ENCODE measurements around the gene GBA3. TPM values are rescaled to one million over a fixed set of nuclear protein-coding genes. Genes with fewer than 3 reads are reported as not detected.

The GBA3 gene
- total and polyA plus RNA-seq, 12 donors = not detected

DNA sequence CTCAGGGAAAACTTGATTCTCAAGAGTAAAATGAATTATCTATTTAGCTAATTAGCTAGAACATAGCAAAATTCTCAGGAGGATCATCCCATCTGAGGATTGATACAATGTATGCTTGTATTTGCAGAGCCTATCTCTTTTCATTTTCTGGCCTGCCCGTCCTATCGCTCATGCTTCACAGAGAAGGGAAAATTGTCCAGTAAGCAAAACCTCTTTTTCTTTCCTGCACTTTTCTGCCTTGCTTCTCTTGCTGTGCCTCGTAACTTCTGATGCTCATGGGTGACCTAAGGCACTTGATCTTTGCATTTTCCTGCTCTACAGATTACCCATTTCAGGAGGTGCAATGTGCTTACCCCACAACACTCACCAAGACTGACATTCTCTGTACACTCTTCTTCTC, 88.1 kb downstream of the GBA3 start:
- Histone ChIP-seq H3K4me3 (no peak overlapping the region), H3K4me1 (no peaks in the 10 kb centered on the region), H3K36me3 (no peaks in the 10 kb centered on the region), H3K9me3 (peaks cover 0 to 6% (median 0%) of the 10 kb centered on the region in 11 donors), H3K27me3 (no peaks in the 10 kb centered on the region), H3K27ac (no peak overlapping the region)
- no peak for ATAC-seq
- intact Hi-C loops (cut with DNase I) = no loop called here
- 68% methylated on average over 3 of the region's 3 CpGs for WGBS, 2 donors
- no peak for DNase-seq
- TF ChIP-seq, protein P1, sequence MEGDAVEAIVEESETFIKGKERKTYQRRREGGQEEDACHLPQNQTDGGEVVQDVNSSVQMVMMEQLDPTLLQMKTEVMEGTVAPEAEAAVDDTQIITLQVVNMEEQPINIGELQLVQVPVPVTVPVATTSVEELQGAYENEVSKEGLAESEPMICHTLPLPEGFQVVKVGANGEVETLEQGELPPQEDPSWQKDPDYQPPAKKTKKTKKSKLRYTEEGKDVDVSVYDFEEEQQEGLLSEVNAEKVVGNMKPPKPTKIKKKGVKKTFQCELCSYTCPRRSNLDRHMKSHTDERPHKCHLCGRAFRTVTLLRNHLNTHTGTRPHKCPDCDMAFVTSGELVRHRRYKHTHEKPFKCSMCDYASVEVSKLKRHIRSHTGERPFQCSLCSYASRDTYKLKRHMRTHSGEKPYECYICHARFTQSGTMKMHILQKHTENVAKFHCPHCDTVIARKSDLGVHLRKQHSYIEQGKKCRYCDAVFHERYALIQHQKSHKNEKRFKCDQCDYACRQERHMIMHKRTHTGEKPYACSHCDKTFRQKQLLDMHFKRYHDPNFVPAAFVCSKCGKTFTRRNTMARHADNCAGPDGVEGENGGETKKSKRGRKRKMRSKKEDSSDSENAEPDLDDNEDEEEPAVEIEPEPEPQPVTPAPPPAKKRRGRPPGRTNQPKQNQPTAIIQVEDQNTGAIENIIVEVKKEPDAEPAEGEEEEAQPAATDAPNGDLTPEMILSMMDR (IDR thresholded peaks at IDR 0.05) = no peak

DNA sequence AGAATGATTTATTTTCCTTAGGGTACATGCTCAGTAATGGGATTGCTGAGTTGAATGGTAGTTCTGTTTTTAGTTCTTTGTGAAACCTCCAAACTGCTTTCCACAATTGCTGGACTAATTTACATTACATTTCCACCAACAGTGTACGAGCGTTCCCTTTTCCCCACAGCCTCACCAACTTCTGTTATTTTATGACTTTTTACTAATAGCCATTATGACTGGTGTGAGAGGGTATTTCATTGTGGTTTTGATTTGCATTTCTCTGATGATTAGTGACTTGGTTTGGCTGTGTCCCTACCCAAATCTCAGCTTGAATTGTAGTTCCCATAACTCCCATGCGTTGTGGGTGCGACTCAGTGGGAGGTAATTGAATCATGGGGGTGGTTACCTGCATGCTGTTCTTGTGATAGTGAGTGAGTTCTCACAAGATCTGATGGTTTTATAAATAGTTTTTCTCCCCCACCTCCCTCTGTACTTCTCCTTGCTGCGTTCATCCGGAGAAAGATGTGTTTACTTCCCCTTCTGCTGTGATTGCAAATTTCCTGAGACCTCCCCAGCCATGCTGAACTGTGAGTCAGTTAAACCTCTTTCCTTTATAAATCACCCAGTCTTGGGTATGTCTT, 95.1 kb downstream of the GBA3 start:
- Histone ChIP-seq H3K27me3 (no peaks in the 10 kb centered on the region), H3K4me1 (no peaks in the 10 kb centered on the region), H3K36me3 (no peaks in the 10 kb centered on the region), H3K9me3 (peaks cover 0 to 8% (median 0%) of the 10 kb centered on the region in 11 donors), H3K4me3 (no peak overlapping the region), H3K27ac (no peak overlapping the region)
- no peak for DNase-seq
- ATAC-seq = no peak
- WGBS, 2 donors = 74 to 75% methylated on average over 6 of the region's 6 CpGs
- TF ChIP-seq, protein P1 (IDR thresholded peaks at IDR 0.05) = no peak
- intact Hi-C loops (cut with DNase I) = no loop called here

DNA sequence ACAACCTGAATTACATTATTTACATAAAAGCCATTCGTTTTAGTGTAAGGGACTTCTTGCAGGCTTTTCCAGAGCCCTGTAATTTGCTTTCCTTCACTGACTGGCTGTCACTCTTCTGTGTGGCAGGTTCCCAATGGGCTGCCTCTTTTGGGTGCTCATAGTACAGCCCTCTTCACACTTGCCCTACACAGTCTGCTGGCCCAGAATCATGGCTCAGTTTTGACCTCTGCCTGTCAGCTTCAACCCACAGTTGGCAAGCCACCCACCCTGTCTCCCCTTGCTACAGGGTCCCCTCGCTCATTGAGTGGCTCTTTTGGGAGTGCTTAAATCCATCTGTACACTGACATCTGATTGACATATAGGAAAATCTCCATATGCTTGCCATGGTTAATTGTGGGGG, 97.9 kb downstream of the GBA3 start:
- TF ChIP-seq, protein P1 (IDR thresholded peaks at IDR 0.05) = no peak

DNA sequence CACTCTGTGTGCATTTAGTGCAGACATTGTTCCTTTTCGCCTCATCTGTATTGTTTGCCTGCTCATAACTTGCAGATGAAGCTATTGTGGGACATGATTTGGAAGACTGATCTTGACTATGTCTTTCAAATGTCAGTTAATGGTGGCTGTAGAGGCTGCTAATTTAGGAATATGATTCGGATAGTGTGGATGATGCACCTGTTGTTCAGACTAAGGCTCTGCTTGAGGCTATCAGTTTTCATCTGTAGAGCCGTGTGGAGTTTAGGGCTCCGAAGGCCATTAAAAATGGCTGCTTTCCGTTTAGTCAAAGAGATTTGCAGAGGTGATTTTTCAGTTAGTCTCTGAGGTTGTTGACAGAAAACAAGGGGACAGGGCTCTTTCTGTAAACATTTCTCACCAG, 102.0 kb downstream of the GBA3 start:
- Histone ChIP-seq H3K9me3 (no peaks in the 10 kb centered on the region), H3K36me3 (no peaks in the 10 kb centered on the region), H3K4me3 (no peak overlapping the region), H3K27me3 (no peaks in the 10 kb centered on the region), H3K27ac (no peak overlapping the region), H3K4me1 (no peaks in the 10 kb centered on the region)
- WGBS, 2 donors = 85 to 86% methylated on average over 5 of the region's 5 CpGs
- DNase-seq = no peak
- TF ChIP-seq, protein P1 (IDR thresholded peaks at IDR 0.05) = no peak
- no peak for ATAC-seq
- intact Hi-C loops (cut with DNase I) = no loop called here

More for the DNA sequence above, 97.9 kb downstream of the GBA3 start:
- no peak for DNase-seq
- intact Hi-C loops (cut with DNase I) = no loop called here
- no peak overlapping the region for H3K27ac ChIP-seq
- H3K4me3 ChIP-seq = no peak overlapping the region
- no peaks in the 10 kb centered on the region for H3K4me1 ChIP-seq
- no peak for ATAC-seq
- H3K9me3 ChIP-seq = peaks cover 0 to 8% (median 0%) of the 10 kb centered on the region in 11 donors
- 73 to 84% methylated on average over 2 of the region's 2 CpGs for WGBS, 2 donors
- H3K27me3 ChIP-seq = no peaks in the 10 kb centered on the region
- no peaks in the 10 kb centered on the region for H3K36me3 ChIP-seq
